Islet of Langerhans (tissue), 1 donor: ENCODE data around the gene TMEM81.
A peak's percentile ranks its signal among the peaks of the same experiment; 100 is the strongest.

Source experiments
- FAIRE-seq: peaks from one replicate; lab custom pipeline; 2011; peaks lifted over from hg19 to GRCh38; lab: Jason Lieb, UNC

TMEM81 gene

GRCh38 chr1:205084360-205084759 is at the start of gene TMEM81:
TMEM81 (minus strand) TSS chr1:205084460; CDS start chr1:205084320, 140 bp downstream.
- FAIRE-seq = no peak

- FAIRE-seq = no peak
These were observed 49.0 kb upstream of the TMEM81 start for GRCh38 chr1:205133287-205133686.

GRCh38 chr1:205129447-205130029 is 45.3 kb upstream of the TMEM81 start:
- no peak for FAIRE-seq

- no peak for FAIRE-seq
These were observed 43.8 kb upstream of the TMEM81 start for GRCh38 chr1:205128050-205128449.

- FAIRE-seq = no peak
These were observed 43.4 kb upstream of the TMEM81 start for GRCh38 chr1:205127646-205128045.

- FAIRE-seq = no peak
These were observed 40.5 kb upstream of the TMEM81 start for GRCh38 chr1:205124726-205125125.

- no peak for FAIRE-seq
These were observed 38.2 kb upstream of the TMEM81 start for GRCh38 chr1:205122489-205122882.

- peak; percentile 85 for FAIRE-seq
These were observed 37.6 kb upstream of the TMEM81 start, which contains the start of gene RBBP5 for GRCh38 chr1:205121660-205122488. RBBP5 (minus strand) TSS chr1:205121978; CDS start chr1:205121873, 105 bp downstream.

GRCh38 chr1:205118752-205119151 is 34.5 kb upstream of the TMEM81 start:
- no peak for FAIRE-seq

- no peak for FAIRE-seq
These were observed 27.1 kb upstream of the TMEM81 start for GRCh38 chr1:205111354-205111753.

- no peak for FAIRE-seq
These were observed 25.5 kb upstream of the TMEM81 start for GRCh38 chr1:205109711-205110110.

- FAIRE-seq = no peak
These were observed 25.0 kb upstream of the TMEM81 start for GRCh38 chr1:205109269-205109668.

GRCh38 chr1:205108464-205108863 is 24.2 kb upstream of the TMEM81 start:
- FAIRE-seq = no peak

- no peak for FAIRE-seq
These were observed 23.1 kb upstream of the TMEM81 start for GRCh38 chr1:205107327-205107726.

GRCh38 chr1:205102404-205102803 is 18.1 kb upstream of the TMEM81 start:
- FAIRE-seq = no peak

GRCh38 chr1:205098242-205098641 is 14.0 kb upstream of the TMEM81 start:
- no peak for FAIRE-seq

GRCh38 chr1:205095422-205095821 is 11.2 kb upstream of the TMEM81 start:
- FAIRE-seq = no peak

- no peak for FAIRE-seq
These were observed 6.9 kb upstream of the TMEM81 start for GRCh38 chr1:205091043-205091740.

- no peak for FAIRE-seq
These were observed 4.1 kb upstream of the TMEM81 start for GRCh38 chr1:205088341-205088740.

- FAIRE-seq = no peak
These were observed 1.8 kb downstream of the TMEM81 start for GRCh38 chr1:205082431-205082830.

GRCh38 chr1:205077934-205078311 is 6.3 kb downstream of the TMEM81 start:
- FAIRE-seq = no peak

GRCh38 chr1:205077158-205077933 is 6.9 kb downstream of the TMEM81 start:
- FAIRE-seq = no peak
